ENCODE results near the gene PITPNC1. TPM values are rescaled to one million over a fixed set of nuclear protein-coding genes. Genes with fewer than 3 reads are reported as not detected.
"Not testable (repeated sequence)": the region's sequence is repeated elsewhere in the genome, so short reads cannot be mapped to it uniquely, and the experiment has no call there.

PITPNC1 gene
- polyA plus RNA-seq, 4 donors: 11.2 to 25.7 (median 20.6) TPM

DNA sequence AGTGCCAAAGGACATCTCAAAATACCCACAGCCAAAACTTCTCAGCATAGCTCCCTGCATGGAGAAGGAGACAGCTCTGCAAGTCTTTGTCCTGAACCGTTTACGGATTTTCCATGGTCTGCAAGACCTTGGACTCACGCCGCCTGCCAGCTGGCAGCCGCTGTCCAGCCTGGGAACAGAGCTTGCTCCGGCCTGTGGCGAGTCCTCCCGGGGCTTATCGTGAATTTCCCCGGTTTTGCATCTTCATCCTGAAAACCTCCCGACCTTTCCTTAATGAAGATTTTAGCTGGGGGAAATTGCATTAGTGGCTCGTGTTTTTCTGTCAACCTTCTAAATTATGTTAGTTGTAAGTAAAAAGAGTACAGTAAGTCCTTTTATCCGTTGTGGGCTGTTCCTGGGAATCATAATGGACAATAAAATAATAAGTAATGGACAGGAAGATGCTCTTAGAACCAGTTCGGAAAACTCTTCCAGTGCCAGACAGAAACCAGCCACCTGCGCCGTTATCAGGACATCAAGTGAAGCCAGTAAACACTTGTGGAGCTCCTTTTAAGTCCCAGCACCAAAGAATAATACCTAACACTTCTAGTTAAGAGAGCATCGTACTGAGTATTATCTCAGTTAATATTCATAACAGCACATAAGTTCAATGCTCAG is 228.3 kb downstream of the PITPNC1 start:
- DNase-seq (ENCODE audit: low read depth in 4 of 4, low spot score in 3 of 4): no peak

DNA sequence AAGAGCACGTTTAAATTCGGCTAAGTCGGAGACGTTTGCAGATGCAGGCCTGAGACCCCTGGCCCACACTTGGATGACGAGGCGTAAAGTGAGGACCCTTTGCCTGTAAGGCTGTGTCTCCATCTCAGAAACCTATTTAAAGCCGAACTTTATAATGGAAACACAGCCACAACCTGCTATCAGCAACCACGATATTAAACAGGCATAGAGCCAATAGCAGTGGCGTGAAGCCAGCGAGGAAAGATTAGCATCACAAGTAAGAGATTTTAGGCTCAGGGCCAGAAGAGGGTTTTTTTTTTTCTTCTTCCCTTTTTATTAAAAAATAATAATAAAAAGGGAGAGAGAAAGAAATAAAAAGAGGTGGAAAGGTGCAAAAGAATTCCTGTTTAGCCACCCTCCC is 229.4 kb downstream of the PITPNC1 start:
- no peak for DNase-seq (ENCODE audit: low read depth in 4 of 4, low spot score in 3 of 4)

DNA sequence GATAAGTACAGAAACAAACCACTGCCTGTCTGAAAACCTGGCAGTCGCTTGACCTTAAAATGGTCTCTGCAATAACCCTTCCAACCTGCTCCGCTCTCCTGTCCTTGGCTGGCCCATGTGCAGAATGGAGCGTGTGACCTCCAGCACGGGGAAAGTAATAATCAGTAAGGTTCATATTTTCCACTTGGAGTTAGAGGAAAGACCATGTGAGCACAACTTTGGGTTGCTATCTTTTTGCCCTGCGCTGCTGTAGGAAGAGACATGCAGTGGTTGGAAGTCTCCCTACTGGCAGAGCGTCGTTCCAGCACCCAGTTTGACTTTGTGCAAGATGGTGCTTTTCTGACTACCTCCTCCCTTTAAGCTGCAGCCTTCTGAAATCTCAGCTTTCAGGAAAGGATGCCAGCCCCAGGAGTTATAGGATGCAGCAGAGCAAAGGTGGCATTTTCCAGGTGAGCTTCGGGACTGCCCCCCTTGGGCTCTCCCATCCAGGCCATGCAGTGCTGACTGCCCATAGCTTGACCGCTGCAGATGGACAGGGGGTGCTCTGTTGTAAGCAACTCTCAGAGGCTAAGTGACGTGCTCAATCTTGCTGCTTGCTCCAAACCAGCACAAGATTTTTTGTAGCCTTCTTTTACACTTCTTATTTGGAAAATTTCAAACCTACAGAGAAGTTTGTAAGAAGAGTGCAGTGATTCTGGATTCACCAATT is 230.0 kb downstream of the PITPNC1 start:
- no peak for DNase-seq (ENCODE audit: low read depth in 4 of 4, low spot score in 3 of 4)

DNA sequence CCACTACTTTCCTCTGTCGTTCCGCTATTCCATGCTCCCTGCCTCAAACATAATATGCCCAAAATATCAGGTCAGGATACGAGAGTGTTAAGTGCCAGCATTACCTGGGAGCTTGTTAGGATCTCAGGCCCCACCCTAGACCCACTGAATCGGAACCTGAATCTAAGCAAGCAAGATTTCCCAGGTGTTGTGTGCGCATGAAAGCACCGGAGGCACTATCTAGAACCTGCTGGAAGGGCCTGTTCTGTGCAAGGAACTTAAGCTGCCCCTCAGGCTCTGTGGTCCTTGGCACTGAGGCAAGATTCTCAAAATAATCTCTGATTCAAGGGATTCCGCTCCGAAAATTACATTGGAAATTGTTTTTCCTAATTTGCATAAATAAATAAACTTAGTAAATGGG is 233.0 kb downstream of the PITPNC1 start:
- DNase-seq (ENCODE audit: low read depth in 4 of 4, low spot score in 3 of 4): no peak

DNA sequence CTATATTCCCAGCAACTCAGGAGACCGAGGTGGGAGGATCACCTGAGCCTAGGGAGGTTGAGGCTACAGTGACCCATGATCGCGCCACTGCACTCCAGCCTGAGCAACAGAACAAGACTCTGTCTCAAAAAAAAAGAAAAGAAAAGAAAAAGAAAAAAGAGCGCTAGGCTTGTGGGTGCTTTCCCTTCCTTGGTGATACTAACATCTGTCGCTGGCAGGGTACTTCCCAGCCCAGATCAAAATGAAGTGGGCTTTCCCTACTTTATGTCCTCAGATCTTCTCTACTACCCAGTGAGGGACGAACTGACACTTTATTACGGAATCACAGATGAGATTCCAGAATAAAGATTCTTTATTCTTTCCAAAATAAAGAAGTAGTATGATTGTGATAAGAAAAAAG is 236.9 kb downstream of the PITPNC1 start:
- DNase-seq (ENCODE audit: low read depth in 4 of 4, low spot score in 3 of 4): no peak

DNA sequence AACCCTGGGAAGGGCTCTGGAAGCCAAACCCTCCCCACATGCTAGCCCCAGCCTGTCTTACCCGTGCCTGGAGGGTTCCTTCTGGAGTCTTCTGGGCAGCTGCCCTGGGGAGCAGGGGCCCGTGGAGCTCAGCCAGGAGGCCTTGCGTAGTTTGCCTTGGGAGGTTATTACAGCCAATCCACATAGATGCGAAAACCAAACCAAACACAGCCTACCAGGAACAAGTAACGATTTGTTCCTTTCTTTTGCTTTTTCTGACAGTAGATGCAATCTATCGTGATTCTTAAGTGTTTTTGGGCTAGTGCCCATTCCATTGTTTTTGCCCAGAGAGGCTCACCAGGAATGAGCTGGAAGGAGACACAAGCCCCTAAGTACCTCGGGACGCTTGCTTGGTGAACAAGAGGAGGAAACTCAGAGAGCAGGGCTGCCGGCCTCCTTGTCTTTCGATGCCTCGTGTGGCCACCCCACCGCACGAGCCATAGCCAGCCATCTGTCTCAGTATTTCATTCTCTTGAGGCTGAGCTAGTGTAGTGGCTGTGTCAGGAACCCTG is 238.0 kb downstream of the PITPNC1 start:
- no peak for DNase-seq (ENCODE audit: low read depth in 4 of 4, low spot score in 3 of 4)

DNA sequence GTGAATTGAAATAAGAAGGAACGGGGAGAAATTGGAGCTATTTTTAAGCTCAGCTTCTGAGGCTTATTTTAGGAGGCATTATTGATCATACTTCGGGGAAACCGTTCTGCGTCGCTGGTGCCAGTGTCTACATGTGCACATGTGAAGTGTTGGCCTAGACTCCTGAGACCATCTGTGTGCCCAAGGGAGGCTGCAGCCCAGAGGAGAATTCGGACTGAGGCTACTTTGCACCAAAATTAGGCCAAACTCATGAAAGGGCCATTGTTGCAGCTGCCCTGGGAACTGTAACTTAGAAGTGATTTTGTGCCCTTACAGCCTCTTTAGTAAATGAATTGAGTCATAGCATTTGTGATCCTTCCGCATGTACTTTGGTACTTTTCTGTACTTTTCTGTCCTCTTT is 238.7 kb downstream of the PITPNC1 start:
- no peak for DNase-seq (ENCODE audit: low read depth in 4 of 4, low spot score in 3 of 4)

DNA sequence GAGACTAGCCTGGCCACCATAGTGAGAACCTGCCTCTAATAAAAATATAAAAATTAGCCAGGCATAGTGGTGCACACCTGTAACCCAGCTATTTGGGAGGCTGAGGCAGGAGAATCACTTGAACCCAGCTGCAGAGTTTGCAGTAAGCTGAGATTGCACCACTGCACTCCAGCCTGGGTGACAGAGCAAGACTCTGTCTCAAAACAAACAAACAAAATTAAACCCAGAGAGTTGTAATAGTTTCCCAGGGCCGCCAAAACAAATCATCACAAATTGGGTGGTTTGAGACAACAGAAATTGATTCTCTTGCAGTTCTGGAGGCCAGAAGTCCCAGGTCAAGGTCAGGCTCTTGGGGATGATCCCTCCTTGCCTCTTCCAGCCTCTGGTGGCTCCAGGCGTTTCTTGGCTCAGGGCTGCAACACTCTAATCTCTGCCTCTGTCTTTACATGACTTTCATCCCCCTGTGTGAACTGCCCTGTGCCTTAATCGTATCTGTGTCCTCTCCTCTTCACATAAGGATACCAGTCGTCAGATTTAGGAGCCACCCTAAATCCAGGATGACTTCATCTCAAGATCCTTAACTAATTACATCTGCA is 240.3 kb downstream of the PITPNC1 start:
- DNase-seq (ENCODE audit: low read depth in 4 of 4, low spot score in 3 of 4): no peak

DNA sequence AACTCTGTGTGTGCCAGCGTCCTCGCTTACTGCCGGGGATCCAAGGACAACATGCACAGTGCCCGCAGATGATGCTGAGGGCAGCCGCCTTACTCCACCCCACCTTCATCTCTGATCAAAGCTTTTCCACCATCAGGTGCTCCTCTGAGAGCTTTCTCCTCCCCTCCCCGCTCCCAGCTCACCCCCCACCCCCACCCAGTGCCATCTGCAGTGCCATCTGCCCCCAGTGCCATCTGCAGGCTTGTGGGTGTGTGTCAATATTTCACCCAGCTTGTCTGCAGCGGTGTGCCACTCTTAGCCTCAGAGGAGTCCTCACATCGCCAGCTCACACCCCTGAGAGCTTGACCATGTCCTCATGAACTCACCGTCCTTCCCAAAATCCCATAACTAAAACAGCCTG is 242.5 kb downstream of the PITPNC1 start:
- DNase-seq (ENCODE audit: low read depth in 4 of 4, low spot score in 3 of 4): no peak

DNA sequence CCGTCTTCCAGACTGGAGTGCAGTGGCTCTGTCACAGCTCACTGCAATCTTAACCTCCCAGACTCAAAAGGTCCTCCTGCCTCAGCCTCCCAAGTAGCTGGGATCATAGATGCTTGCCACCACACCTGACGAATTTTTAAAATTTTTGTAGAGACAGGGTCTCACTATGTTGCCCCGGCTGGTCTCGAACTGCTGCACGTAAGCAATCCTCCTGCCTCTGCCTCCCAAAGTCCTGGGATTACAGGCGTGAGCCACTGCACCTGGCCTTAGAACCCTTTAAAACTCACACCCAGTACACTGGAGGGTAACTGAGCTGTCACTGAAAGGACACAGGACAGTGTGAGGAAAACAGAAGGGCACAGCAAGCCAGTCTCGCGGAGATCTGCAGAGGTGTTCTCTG is 243.0 kb downstream of the PITPNC1 start:
- no peak for DNase-seq (ENCODE audit: low read depth in 4 of 4, low spot score in 3 of 4)

DNA sequence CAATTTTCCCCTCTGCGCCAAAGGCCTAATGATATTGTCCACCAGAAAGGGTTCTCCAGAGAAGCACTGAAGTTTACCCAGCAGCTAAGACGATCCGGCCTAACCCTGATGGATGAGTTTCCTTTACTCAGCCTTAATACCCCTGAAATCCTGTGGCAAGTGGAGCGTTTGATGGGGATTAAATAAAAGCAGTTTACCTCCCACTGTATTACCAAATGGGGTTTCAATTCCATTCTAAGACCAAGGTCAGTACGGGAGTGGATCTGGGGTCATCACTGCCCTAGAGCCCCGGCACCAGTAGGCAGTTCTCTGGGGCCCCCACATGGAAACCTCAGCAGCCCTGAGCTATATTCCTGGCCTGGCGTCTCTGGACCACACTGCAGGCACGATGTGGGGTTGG is 243.6 kb downstream of the PITPNC1 start:
- no peak for DNase-seq (ENCODE audit: low read depth in 4 of 4, low spot score in 3 of 4)

DNA sequence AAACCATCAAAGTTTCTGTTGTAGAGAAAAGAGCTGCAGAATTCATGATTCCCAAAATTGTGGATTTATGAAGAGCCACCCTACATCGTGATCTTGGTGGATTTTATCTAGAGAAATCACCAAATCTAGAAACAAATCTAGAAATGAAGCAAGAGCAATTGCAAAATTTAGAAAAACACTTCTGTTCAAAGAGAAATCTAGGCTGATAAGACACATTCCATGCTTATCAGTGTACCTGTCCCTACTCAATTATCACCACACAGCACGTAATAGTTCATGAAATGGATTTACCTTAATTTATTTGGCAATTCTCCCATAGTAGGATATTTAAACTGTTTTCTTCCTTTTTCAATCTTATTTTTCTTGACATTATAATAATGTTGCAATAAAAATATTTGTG is 246.7 kb downstream of the PITPNC1 start:
- DNase-seq (ENCODE audit: low read depth in 4 of 4, low spot score in 3 of 4): no peak

DNA sequence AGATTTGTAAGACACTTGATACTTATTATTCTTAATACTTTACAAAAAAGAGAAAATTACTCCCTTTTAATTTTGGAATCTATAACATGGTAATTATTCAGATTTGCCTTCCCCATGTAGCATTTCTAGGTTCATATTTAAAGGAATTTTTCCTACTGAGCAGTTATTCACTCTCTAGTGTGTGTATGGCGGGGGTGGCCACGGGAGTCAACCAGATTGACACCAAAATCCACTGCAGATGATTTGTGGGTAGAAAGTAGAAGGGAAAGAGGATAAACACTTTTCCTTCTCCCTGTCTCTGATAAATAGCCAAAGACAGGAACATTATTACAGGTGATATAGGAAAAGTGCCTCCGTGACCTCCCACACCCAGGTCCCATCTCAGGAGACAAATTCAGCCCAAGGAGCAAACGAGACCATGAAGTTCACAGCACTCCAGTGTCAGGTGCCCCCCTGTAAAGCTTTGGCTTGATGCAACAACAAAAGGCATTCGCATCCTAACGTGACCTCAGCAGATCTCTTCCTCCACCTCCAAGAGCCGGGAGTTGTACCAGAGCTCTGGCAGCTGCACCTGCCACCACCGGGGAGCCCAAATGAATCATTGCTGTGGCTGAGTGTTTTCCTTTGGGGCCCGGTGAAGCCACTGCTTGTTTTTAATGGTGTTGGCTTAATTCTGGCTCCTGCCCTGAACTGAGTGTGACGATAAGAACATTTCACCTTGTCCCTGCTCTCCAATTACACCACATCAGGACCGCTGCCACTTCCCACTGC is 248.0 kb downstream of the PITPNC1 start:
- DNase-seq (ENCODE audit: low read depth in 4 of 4, low spot score in 3 of 4): no peak

DNA sequence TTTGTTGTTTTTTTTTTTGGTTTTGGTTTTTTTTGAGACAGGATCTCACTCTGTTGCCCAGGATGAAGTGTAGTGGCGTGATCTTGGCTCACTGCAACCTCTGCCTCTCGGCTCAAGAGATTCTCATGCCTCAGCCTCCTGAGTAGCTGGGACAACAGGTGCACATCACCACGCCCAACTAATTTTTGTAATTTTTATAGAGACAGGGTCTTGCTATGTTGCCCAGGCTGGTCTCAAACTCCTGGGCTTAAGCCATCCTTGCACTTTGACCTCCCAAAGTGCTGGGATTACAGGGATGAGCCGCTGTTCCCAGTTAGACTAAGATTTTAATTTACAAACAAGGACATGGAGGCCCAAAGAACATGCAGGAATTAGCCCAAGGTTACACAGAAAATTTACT is 248.9 kb downstream of the PITPNC1 start:
- DNase-seq (ENCODE audit: low read depth in 4 of 4, low spot score in 3 of 4): no peak

DNA sequence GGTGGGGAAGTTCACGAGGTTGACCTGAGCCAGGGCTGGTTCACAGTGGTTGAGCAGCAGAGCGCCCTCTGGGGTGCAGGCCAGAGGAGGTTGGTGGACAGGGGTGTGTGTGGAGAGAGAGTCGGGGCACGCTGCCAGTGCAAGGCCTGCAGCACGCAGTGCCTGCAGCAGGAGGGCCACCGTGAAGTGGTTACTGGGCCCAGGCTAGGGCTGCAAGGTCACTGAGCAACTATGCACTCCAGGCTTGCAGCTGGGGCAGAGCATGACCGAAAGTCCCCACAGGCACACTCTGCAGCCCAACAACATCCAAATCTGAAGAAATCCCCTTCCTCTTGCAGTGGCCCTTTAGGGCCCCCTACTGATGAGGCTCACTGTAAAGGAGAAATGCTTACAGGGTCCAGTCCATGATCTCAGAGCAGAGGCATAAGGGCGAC is 251.5 kb downstream of the PITPNC1 start:
- no peak for DNase-seq (ENCODE audit: low read depth in 4 of 4, low spot score in 3 of 4)

DNA sequence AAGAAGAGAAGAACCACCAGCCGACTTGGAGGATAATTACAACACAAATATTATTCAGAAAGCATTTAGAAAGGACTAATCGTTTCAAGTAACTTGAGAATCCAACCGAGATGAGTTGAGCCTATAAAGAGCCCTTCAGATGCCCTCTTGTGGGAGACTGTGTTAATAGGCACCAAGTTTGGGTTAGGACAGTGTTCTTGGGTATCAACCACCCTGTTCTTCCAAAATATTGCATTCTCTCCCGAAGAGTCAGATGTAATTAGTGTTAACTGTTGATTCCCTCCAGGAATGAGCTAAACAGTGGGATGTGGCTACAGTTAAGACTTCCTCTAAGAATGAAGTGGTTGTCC is 252.9 kb downstream of the PITPNC1 start:
- no peak for DNase-seq (ENCODE audit: low read depth in 4 of 4, low spot score in 3 of 4)

DNA sequence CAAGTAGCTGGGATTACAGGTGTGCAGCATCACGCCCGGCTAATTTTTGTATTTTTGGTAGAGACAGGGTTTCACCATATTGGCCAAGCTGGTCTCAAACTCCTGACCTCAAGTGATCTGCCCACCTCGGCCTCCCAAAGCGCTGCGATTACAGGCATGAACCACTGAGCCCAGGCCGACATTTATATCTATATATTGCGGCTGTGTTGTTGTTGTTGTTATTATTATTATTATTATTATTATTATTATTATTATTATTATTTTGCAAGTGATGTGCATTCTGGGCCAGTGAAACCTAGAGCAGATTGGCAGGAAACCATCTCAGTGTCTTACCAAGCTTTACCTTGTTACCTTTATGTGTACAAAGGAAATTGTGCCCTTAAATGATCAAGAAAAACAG is 253.8 kb downstream of the PITPNC1 start:
- not testable (repeated sequence) for DNase-seq (ENCODE audit: low read depth in 4 of 4, low spot score in 3 of 4)

DNA sequence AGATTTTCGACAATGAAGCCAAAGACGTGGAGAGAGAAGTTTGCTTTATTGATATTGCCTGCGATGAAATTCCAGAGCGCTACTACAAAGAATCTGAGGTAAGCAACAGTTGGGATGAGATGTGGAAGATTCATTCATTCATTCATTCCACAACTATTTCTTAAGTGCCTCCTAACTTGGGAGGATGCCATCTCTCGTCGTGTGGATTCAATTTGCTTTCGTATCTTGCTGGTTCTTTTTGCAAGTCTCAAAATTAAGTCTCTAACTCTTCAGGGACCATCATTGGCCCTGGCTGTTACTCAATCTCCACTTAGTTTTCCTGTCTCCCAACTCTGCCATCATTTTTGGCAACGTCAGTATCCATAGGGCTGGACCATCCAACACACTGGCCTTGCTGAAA is 255.1 kb downstream of the PITPNC1 start:
- DNase-seq (ENCODE audit: low read depth in 4 of 4, low spot score in 3 of 4): no peak

DNA sequence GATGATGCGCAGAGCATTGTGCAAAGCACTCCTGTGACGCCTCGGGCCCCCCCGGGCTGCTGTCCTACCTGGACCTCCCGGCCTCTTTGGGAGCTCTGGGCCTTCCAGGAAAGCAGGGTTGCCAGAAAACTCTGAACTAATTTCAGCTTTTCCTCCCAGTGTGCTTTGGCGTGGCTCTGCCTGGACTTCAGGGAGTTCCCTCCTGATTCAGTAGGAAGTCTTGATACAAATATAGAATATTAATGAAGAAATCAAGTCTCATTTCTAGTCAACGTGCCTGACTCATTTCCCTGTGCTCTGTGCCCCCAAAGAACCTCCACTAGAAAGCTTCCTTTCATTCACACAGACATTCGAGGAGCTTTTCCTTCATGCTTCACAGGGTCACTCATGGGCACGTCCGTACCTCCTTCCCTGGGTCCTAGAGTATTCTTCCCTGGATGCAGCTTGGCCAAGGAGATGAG is 256.7 kb downstream of the PITPNC1 start:
- no peak for DNase-seq (ENCODE audit: low read depth in 4 of 4, low spot score in 3 of 4)

DNA sequence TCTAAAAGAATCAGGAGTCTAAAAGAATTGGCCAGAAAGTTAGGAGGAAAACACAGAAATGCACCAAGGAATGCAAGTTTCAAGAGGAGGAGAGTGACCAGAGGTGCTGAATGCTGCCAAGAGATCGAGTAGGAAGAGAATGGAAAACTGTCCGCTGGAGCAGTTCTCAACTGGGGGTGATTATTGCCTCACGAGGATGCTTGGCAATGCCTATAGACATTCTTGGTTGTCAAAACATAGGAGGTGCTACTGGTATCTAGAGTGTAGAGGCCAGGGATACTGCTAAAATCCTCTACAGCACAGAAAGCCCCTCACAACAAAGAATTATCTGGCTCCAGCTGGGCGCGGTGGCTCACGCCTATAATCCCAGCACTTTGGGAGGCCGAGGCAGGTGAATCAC is 258.6 kb downstream of the PITPNC1 start:
- DNase-seq (ENCODE audit: low read depth in 4 of 4, low spot score in 3 of 4): no peak

DNA sequence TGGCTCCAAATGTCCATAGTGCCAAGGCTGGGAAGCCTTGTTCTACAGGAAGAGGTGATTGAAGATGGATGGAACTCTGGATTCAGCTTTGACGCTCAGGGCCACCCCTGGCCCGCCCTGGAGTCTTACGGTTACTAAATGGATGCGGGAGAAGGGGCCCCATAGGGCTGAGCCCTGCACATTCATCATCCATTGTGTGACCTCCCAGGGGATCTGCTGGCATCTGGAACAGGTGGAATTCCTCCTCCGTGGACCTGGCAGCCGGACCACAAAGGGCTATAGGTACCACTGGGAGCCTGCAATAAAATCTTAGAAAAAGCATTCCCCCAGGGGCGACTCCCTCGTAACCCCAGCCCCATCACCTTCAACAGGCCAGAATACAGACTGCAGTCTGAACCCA is 259.2 kb downstream of the PITPNC1 start:
- no peak for DNase-seq (ENCODE audit: low read depth in 4 of 4, low spot score in 3 of 4)

Measured in left renal pelvis (tissue), 4 donors.